Measurements from ENCODE around the gene PPP2R5C. TPM values are rescaled to one million over a fixed set of nuclear protein-coding genes. Genes with fewer than 3 reads are reported as not detected.
A peak's percentile ranks its signal among the peaks of the same experiment; 100 is the strongest.
"Not testable (repeated sequence)": the region's sequence is repeated elsewhere in the genome, so short reads cannot be mapped to it uniquely, and the experiment has no call there.

The PPP2R5C gene
- total RNA-seq, 2 experiments from 2014 or later, result 252 to 268 TPM

DNA sequence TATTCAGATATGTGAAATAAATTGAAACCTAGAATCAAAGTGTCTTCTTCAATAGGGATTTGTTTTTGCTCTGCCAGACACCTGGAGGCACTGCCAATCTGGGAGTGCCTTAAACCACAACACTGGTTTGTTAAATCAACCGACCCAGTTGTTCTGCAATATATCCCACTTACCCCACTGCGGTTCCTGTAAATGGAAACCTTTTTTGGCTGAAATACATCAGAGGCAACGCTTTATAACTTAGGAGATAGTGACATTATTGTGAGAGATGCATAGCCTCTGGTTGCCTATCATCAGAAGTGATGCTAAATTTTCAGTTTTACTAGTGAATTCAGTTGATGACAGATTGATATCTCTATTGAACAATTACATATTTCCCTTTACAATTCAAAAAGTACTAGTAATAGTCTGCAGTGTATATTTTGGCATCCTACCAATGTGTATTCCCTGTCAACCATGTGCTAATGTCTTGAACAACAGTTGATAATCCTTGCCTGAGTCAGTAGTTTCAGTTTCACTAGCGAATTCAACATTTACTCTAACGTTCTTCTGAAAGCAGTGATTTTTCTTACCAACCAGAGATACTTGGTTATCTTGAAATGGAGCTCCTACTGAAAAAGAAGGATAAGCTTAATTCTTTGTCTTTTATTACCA lies 30.5 kb downstream of the PPP2R5C start:
- CTCF ChIA-PET, result interaction anchor here (0.7 to 1.4 kb wide), 8 partner anchors 17 to 88 kb away, joined by 3 to 6 read pairs (median 4); no protein-coding TSS in a partner anchor
- no peak for DNase-seq
- H3K27ac Mint-ChIP-seq, result peak overlapping the region; percentile 8

DNA sequence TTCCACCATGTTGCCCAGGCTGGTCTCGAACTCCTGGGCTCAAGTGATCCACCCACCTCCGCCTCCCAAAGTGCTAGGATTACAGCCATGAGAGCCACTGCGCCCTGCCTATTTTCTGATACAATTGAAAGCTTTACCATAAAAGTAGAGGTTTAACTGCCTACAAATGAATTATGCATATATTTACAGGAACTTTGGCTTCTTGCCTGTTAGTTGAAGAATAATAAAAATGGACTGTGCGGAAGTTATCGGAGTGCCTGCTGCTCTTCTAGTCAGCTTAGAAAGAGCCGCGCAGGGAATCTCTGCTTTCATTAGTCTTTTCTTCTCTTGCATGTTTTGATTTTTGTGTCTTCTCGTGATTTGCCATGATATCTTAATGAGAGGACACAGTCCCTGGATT lies 34.5 kb downstream of the PPP2R5C start:
- peaks cover 6% of the 10 kb centered on the region for H3K9me3 Mint-ChIP-seq
- H3K27me3 Mint-ChIP-seq, result no peaks in the 10 kb centered on the region
- peaks cover 16% of the 10 kb centered on the region for H3K36me3 Mint-ChIP-seq
- H3K4me1 Mint-ChIP-seq (ENCODE audit: low read depth), result peaks cover 24% of the 10 kb centered on the region
- H3K4me3 Mint-ChIP-seq, result no peak overlapping the region
- CTCF ChIA-PET, result interaction anchor here (0.6 kb wide), 1 partner anchor 1497 kb away, joined by 3 read pairs; no protein-coding TSS in a partner anchor
- intact Hi-C loops (cut with micrococcal nuclease), result no loop called here
- DNase-seq, result no peak
- no peak overlapping the region for H3K27ac Mint-ChIP-seq
- POLR2A ChIA-PET, result interaction anchor here (0.5 to 0.9 kb wide), 2 partner anchors 13 to 62 kb away, joined by 3 read pairs; no protein-coding TSS in a partner anchor

More for the DNA sequence above, 30.5 kb downstream of the PPP2R5C start:
- peaks cover 9% of the 10 kb centered on the region for H3K36me3 Mint-ChIP-seq
- peaks cover 6% of the 10 kb centered on the region for H3K9me3 Mint-ChIP-seq
- POLR2A ChIA-PET, result interaction anchor here (1.0 to 2.1 kb wide), 6 partner anchors 16 to 87 kb away, joined by 3 to 24 read pairs (median 4); no protein-coding TSS in a partner anchor
- H3K4me1 Mint-ChIP-seq (ENCODE audit: low read depth), result peaks cover 30% of the 10 kb centered on the region
- no peaks in the 10 kb centered on the region for H3K27me3 Mint-ChIP-seq
- peak overlapping the region; percentile 16 for H3K4me3 Mint-ChIP-seq
- intact Hi-C loops (cut with micrococcal nuclease), result loop anchor here (1.0 to 2.0 kb wide), 3 partner anchors 23 to 88 kb away; no protein-coding TSS in a partner anchor

DNA sequence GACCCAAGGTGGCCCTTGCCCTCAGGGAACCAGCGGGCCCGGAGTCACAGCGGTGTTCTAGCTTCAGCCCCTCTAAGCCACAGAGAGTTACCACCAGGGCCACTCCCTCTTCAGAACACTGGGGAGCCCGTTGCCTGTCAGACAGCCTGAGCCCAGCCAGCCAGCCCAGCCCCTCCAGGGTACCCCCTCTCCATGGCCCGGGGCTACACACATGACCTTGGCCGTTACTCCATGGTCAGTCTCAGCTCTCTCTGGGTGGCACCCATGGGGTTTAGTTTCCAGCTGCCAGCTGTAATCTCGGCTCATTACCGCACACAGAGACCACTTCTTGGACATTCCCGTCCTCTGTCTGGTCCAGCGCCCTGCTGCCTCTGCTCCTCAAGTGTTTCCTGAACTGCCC lies 35.0 kb downstream of the PPP2R5C start:
- H3K4me1 Mint-ChIP-seq (ENCODE audit: low read depth), result peaks cover 20% of the 10 kb centered on the region
- intact Hi-C loops (cut with micrococcal nuclease), result no loop called here
- CTCF ChIA-PET, result interaction anchor here (0.6 kb wide), 1 partner anchor 1496 kb away, joined by 3 read pairs; no protein-coding TSS in a partner anchor
- no peak overlapping the region for H3K4me3 Mint-ChIP-seq
- H3K36me3 Mint-ChIP-seq, result peaks cover 16% of the 10 kb centered on the region
- no peak overlapping the region for H3K27ac Mint-ChIP-seq
- DNase-seq, result no peak
- POLR2A ChIA-PET, result interaction anchor here (0.9 kb wide), 1 partner anchor 12 kb away, joined by 3 read pairs; no protein-coding TSS in a partner anchor
- no peaks in the 10 kb centered on the region for H3K27me3 Mint-ChIP-seq
- H3K9me3 Mint-ChIP-seq, result peaks cover 6% of the 10 kb centered on the region

DNA sequence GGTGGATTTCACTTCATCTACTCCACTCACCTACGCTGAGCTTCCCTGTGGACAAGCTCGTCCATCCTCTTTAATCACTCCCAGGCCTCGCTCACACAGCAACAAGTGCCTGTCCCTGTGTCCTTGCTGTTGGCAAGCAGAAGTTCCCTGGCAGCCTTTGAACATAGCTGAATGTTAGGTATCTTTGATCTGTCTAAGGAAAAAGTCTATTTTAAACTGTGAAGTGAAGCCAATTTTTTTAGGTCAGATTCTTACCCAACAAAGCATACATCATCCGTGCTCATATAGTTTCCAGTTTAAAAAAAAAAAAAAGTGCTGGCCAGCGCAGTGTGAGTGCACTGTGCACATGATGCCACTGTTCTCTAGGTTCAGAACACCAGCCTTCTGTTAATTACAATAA lies 36.3 kb downstream of the PPP2R5C start:
- Mint-ChIP-seq H3K36me3 (peaks cover 16% of the 10 kb centered on the region), H3K4me1 (ENCODE audit: low read depth) (peaks cover 6% of the 10 kb centered on the region), H3K27ac (no peak overlapping the region), H3K9me3 (peaks cover 6% of the 10 kb centered on the region), H3K27me3 (no peaks in the 10 kb centered on the region), H3K4me3 (no peak overlapping the region)
- ChIA-PET CTCF (interaction anchor here (1.2 kb wide), 1 partner anchor 26 kb away, joined by 5 read pairs; no protein-coding TSS in a partner anchor), POLR2A (no interaction called here)
- no peak for DNase-seq
- intact Hi-C loops (cut with micrococcal nuclease), result no loop called here

DNA sequence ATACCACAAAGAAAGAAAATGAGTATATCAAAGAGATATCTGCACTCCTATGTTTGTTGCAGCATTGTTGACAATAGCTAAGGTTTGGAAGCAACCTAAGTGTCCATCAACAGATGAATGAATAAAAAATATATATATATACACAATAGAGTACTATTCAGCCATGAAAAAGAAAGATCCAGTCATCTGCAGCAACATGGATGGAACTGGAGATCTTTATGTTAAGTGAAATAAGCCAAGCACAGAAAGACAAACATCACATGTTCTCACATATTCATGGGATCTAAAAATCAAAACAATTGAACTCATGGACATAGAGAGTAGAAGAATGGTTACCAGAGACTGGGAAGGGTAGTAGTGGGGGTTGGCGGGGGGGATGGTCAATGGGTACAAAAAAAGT lies 42.9 kb downstream of the PPP2R5C start:
- DNase-seq; intact Hi-C loops (cut with micrococcal nuclease); H3K27me3 Mint-ChIP-seq; H3K36me3 Mint-ChIP-seq; CTCF ChIA-PET; H3K4me3 Mint-ChIP-seq; POLR2A ChIA-PET; H3K9me3 Mint-ChIP-seq; H3K27ac Mint-ChIP-seq: not testable (repeated sequence)
- H3K4me1 Mint-ChIP-seq (ENCODE audit: low read depth), result peaks cover 12% of the 10 kb centered on the region

DNA sequence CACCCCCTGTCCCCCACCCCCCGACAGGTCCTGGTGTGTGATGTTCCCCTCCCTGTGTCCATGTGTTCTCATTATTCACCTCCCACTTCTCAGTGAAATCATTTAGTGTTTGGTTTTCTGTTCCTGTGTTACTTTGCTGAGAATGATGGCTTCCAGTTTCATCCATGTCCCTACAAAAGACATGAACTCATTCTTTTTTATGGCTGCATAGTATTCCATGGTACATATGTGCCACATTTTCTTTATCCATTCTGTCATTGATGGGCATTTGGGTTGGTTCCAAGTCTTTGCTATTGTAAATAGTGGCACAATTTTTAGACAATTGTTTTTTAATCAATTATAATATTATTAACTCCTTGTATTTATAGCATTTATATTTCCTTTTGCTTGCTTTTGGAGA lies 44.7 kb downstream of the PPP2R5C start:
- DNase-seq; H3K4me3 Mint-ChIP-seq; intact Hi-C loops (cut with micrococcal nuclease); H3K27ac Mint-ChIP-seq; H3K27me3 Mint-ChIP-seq; CTCF ChIA-PET; POLR2A ChIA-PET; H3K9me3 Mint-ChIP-seq: not testable (repeated sequence)
- Mint-ChIP-seq H3K36me3 (peaks cover 15% of the 10 kb centered on the region), H3K4me1 (ENCODE audit: low read depth) (peaks cover 18% of the 10 kb centered on the region)

DNA sequence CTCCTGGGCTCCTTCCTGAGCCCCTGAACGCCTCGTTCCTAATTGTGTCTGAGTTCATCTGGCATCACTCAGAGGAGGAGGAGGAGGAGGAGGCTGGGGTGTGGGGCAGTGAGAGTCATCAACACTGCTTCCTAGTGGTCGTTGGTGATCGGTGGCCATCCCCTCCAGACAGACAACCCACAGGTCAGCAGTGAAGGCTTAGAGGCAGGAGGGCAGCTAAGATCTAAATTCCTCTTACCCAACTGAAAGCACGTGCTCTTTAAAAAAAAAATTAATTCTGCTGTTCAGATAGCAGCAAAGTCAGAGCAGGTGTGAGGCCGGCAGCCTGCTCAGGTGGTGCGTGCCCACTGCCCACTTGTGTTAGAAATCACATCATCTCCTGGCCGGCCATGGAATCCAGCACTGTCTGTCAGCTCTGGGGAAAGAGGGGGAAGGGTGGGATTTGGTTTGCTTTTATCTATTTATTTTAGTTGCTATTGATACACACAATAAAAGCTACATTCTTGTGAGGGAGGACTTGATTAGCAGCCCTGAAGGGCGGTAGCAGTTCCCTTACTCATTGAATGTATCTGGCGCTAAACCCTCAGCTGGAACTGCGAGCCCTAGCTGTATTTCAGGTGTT lies 46.6 kb downstream of the PPP2R5C start:
- H3K27ac Mint-ChIP-seq, result peak overlapping the region; percentile 35
- H3K27me3 Mint-ChIP-seq, result no peaks in the 10 kb centered on the region
- no peak overlapping the region for H3K4me3 Mint-ChIP-seq
- H3K4me1 Mint-ChIP-seq (ENCODE audit: low read depth), result peaks cover 31% of the 10 kb centered on the region
- no peak for DNase-seq
- intact Hi-C loops (cut with micrococcal nuclease), result no loop called here
- ChIA-PET CTCF (interaction anchor here (1.1 to 3.4 kb wide), 5 partner anchors 14 to 72 kb away, joined by 3 to 18 read pairs (median 4); no protein-coding TSS in a partner anchor), POLR2A (interaction anchor here (0.5 to 4.7 kb wide), 8 partner anchors 10 to 47 kb away, joined by 3 to 68 read pairs (median 4); no protein-coding TSS in a partner anchor)
- H3K36me3 Mint-ChIP-seq, result peaks cover 27% of the 10 kb centered on the region
- H3K9me3 Mint-ChIP-seq, result no peaks in the 10 kb centered on the region

- H3K27ac Mint-ChIP-seq, result peak overlapping the region; percentile 98
- intact Hi-C loops (cut with micrococcal nuclease), result no loop called here
- CTCF ChIA-PET, result interaction anchor here (0.7 to 7.5 kb wide), 14 partner anchors 11 to 975 kb away, joined by 3 to 59 read pairs (median 4); no protein-coding TSS in a partner anchor
- peak overlapping the region; percentile 86 for H3K4me3 Mint-ChIP-seq
- DNase-seq, result no peak
- H3K4me1 Mint-ChIP-seq (ENCODE audit: low read depth), result peaks cover 41% of the 10 kb centered on the region
- no peaks in the 10 kb centered on the region for H3K27me3 Mint-ChIP-seq
- H3K9me3 Mint-ChIP-seq, result no peaks in the 10 kb centered on the region
- peaks cover 31% of the 10 kb centered on the region for H3K36me3 Mint-ChIP-seq
- POLR2A ChIA-PET, result interaction anchor here (0.6 to 7.8 kb wide), 25 partner anchors 11 to 553 kb away, joined by 3 to 229 read pairs (median 5); no protein-coding TSS in a partner anchor
Observed at GRCh38 chr14:101808894-101809670, 47.6 kb downstream of the PPP2R5C start.

GRCh38 chr14:101809671-101810514 lies 48.4 kb downstream of the PPP2R5C start:
- peaks cover 35% of the 10 kb centered on the region for H3K36me3 Mint-ChIP-seq
- DNase-seq, result peak; percentile 91
- intact Hi-C loops (cut with micrococcal nuclease), result loop anchor here (1.0 to 10.0 kb wide), 4 partner anchors 13 to 1435 kb away; partner anchors contain the start of genes PPP2R5C and WDR25
- no peaks in the 10 kb centered on the region for H3K9me3 Mint-ChIP-seq
- H3K27me3 Mint-ChIP-seq, result no peaks in the 10 kb centered on the region
- peaks cover 49% of the 10 kb centered on the region for H3K4me1 Mint-ChIP-seq (ENCODE audit: low read depth)
- H3K4me3 Mint-ChIP-seq, result peak overlapping the region; percentile 86
- peak overlapping the region; percentile 98 for H3K27ac Mint-ChIP-seq
- ChIA-PET POLR2A (interaction anchor here (0.6 to 7.8 kb wide), 25 partner anchors 10 to 552 kb away, joined by 3 to 229 read pairs (median 5); no protein-coding TSS in a partner anchor), CTCF (interaction anchor here (0.7 to 7.5 kb wide), 14 partner anchors 10 to 974 kb away, joined by 3 to 59 read pairs (median 4); no protein-coding TSS in a partner anchor)

DNA sequence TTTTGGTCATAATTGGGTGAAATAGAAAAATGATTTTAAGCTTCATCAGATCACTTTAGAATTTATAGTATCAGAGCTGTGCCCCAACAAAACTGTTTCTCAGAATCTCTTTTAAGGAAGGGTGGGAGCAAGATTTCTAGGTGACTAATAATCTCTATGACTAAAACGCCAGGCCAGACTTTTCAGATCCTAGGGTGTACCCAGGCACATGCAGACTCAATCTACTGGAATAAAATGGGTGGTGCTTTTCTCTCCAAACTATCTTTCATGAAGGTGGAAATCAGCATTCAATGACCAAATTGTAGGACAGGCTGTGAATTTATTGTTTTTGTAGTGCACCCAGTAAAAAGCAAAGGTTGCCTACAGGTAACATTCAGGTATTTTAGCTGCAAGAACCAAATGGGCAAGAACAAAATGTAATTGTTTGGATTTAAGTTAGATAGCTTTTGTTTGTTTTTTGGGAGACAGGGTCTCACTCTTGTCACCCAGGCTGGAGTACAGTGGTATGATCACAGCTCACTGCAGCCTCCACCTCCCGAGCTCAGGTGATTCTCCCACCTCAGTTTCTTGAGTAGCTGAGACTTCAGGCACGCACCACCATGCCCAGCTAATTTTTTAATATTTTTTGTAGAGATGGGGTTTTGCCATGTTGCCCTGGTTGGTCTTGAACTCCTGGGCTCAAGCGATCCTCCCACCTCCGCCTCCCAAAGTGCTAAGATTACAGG lies 49.5 kb downstream of the PPP2R5C start:
- Mint-ChIP-seq H3K36me3 (peaks cover 44% of the 10 kb centered on the region), H3K27me3 (no peaks in the 10 kb centered on the region), H3K4me3 (peak overlapping the region; percentile 86), H3K9me3 (no peaks in the 10 kb centered on the region), H3K4me1 (ENCODE audit: low read depth) (peaks cover 60% of the 10 kb centered on the region), H3K27ac (peak overlapping the region; percentile 98)
- DNase-seq, result no peak
- CTCF ChIA-PET, result interaction anchor here (1.2 to 7.5 kb wide), 4 partner anchors 11 to 137 kb away, joined by 3 to 59 read pairs (median 4); no protein-coding TSS in a partner anchor
- POLR2A ChIA-PET, result interaction anchor here (0.7 to 7.8 kb wide), 7 partner anchors 9 to 273 kb away, joined by 3 to 229 read pairs (median 9); partner anchors contain the start of gene DYNC1H1
- intact Hi-C loops (cut with micrococcal nuclease), result loop anchor here (1.0 to 10.0 kb wide), 4 partner anchors 12 to 1436 kb away; partner anchors contain the start of genes PPP2R5C and WDR25
